ENCODE data around the gene SLC38A8. TPM values are rescaled to one million over a fixed set of nuclear protein-coding genes. Genes with fewer than 3 reads are reported as not detected.

SLC38A8 gene
- total RNA-seq, 1 donor from 2014 or later: not detected

DNA sequence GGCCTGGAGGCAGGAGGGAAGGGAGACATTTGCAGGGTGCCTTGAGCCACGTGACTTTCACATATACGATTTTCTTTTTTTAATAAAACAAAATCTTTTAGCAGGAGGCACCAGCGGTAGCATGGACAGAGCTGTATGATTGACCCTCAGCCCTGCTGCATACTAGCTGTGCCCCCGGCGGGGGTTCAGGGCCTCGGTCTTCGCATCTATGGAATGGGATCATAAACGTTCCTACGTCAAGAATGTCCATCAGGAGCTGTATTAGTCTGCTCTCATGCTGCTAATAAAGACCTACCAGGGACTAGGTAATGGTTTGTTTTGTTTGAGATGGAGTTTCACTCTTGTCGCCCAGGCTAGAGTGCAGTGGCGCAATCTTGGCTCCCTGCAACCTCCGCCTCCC is 27.2 kb downstream of the SLC38A8 start:
- Histone ChIP-seq H3K4me3 (ENCODE audit: low read depth, low read length) (no peak overlapping the region), H3K36me3 (ENCODE audit: control insufficient read depth, insufficient read depth, low read length) (no peaks in the 10 kb centered on the region), H3K27me3 (ENCODE audit: control insufficient read depth, insufficient read depth, low read length) (no peaks in the 10 kb centered on the region)
- no peak for DNase-seq (ENCODE audit: low read depth)
- TF ChIP-seq, protein P1, sequence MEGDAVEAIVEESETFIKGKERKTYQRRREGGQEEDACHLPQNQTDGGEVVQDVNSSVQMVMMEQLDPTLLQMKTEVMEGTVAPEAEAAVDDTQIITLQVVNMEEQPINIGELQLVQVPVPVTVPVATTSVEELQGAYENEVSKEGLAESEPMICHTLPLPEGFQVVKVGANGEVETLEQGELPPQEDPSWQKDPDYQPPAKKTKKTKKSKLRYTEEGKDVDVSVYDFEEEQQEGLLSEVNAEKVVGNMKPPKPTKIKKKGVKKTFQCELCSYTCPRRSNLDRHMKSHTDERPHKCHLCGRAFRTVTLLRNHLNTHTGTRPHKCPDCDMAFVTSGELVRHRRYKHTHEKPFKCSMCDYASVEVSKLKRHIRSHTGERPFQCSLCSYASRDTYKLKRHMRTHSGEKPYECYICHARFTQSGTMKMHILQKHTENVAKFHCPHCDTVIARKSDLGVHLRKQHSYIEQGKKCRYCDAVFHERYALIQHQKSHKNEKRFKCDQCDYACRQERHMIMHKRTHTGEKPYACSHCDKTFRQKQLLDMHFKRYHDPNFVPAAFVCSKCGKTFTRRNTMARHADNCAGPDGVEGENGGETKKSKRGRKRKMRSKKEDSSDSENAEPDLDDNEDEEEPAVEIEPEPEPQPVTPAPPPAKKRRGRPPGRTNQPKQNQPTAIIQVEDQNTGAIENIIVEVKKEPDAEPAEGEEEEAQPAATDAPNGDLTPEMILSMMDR (IDR thresholded peaks at IDR 0.05; ENCODE audit: insufficient read depth, low read length, poor library complexity, severe bottlenecking): no peak

DNA sequence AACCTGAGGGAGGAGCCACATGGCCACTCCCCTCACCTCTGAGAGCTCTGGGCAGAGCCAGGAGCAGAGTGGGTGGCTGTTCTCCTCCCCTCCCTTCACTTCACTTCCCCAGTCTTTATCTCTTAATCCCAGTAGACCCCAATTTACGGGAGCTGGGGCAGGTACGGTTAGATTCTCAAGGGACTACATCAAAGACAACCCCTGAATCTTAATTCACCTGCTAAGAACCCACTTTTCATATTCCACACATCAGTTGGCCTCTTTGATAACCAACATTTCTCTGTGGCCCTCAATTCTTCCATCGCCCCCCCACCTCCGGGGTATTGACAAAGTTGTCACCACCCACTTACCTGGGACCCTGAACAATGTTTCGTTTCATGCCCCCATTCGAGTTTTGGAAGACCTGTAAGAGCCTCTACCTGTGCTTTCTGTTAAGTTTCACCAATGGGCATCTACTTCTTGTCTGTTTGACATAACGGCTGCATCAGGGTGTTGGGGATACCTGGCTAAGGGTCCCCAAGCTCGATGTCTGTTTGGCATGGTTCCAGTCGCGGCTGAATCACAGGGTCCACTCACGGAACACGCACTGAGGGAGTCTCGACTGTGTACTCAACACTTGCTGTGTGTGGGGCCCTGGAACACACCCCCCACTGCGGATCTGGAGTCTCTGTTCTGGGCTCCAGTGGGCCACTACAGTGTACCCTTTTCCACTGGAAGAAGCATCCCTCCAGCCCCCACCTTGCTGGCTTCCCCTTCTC is 27.8 kb downstream of the SLC38A8 start:
- TF ChIP-seq, protein P1 (IDR thresholded peaks at IDR 0.05; ENCODE audit: insufficient read depth, low read length, poor library complexity, severe bottlenecking): no peak
- no peak for DNase-seq (ENCODE audit: low read depth)
- Histone ChIP-seq H3K27me3 (ENCODE audit: control insufficient read depth, insufficient read depth, low read length) (no peaks in the 10 kb centered on the region), H3K36me3 (ENCODE audit: control insufficient read depth, insufficient read depth, low read length) (no peaks in the 10 kb centered on the region), H3K4me3 (ENCODE audit: low read depth, low read length) (no peak overlapping the region)

DNA sequence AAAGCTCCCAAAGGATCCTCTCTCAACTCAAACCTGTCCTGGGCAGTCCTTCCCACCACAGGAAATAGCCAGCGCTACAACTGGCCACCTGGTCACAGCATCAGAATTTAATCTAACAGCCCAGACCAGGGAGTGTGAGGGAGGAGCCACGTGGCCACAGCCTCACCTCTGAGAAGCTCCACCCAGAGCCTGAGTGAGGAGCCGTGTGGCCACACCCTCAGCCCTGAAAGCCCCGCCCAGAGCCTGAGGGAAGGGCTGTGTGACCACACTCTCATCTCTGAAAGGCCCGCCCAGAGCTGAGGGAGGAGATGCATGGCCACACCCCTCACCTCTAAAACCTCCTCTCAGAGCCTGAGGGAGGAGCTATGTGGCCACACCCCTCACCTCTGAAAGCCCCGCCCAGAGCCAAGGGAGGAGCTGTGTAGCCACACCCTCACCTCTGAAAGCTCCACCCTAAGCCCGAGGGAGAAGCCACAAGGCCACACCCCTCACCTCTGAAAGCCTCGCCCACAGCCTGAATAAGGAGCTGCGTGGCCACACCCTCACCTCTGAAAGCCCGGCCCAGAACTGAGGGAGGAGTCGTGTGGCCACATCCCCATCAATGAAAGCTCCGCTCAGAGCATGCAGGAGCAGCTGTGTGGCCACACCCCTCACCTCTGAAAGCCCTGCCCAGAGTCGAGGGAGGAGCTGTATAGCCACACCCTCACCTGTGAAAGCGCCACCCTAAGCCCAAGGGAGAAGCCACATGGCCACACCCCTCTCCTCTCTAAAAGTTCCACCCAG is 28.6 kb downstream of the SLC38A8 start:
- DNase-seq (ENCODE audit: low read depth): peak; percentile 23
- Histone ChIP-seq H3K36me3 (ENCODE audit: control insufficient read depth, insufficient read depth, low read length) (no peaks in the 10 kb centered on the region), H3K4me3 (ENCODE audit: low read depth, low read length) (no peak overlapping the region), H3K27me3 (ENCODE audit: control insufficient read depth, insufficient read depth, low read length) (peaks cover 2% of the 10 kb centered on the region)
- TF ChIP-seq, protein P1 (IDR thresholded peaks at IDR 0.05; ENCODE audit: insufficient read depth, low read length, poor library complexity, severe bottlenecking): no peak

DNA sequence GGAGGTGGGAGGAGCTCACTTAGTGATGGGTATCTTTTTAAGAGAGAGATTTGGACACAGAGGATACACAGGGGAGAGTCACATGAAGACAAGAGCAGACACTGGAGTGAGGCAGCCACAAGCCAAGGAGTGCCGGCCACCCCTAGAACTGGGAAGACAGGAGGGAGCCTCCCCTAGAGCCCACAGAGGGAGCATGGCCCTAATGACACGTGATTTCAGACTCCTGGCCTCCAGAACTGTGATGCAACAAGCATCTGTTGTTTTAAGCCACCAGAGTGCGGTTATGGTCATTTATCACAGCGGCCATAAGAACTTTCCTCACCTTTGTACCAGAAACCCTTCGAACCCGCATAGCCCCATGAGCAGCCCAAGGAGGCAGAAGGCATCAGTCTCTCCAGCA is 33.3 kb downstream of the SLC38A8 start:
- H3K27me3 ChIP-seq (ENCODE audit: control insufficient read depth, insufficient read depth, low read length): peaks cover 14% of the 10 kb centered on the region
- H3K4me3 ChIP-seq (ENCODE audit: low read depth, low read length): no peak overlapping the region
- TF ChIP-seq, protein P1 (IDR thresholded peaks at IDR 0.05; ENCODE audit: insufficient read depth, low read length, poor library complexity, severe bottlenecking): no peak
- no peak for DNase-seq (ENCODE audit: low read depth)
- no peaks in the 10 kb centered on the region for H3K36me3 ChIP-seq (ENCODE audit: control insufficient read depth, insufficient read depth, low read length)

DNA sequence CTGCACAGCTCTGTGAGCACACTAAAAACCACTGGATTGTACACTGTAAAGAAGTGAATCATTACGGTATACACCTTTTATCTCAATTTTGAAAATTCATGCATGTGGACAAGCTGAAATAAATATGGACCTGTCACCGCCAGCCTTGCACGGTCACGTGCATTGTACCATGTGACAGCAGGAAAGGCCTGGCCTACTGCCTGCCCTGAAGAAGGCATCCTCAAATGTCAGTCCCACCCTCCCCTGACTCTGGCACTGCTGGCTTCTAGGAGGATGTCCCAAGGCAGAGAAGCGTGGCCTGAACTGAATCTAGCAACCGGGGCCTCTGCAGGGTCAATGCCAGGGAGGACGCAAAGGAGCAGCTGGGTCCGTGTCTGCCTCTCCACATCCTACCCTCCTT is 34.6 kb downstream of the SLC38A8 start:
- no peak overlapping the region for H3K4me3 ChIP-seq (ENCODE audit: low read depth, low read length)
- no peak for DNase-seq (ENCODE audit: low read depth)
- TF ChIP-seq, protein P1 (IDR thresholded peaks at IDR 0.05; ENCODE audit: insufficient read depth, low read length, poor library complexity, severe bottlenecking): no peak
- H3K27me3 ChIP-seq (ENCODE audit: control insufficient read depth, insufficient read depth, low read length): peaks cover 17% of the 10 kb centered on the region
- H3K36me3 ChIP-seq (ENCODE audit: control insufficient read depth, insufficient read depth, low read length): no peaks in the 10 kb centered on the region
